Activated CD8-positive, alpha-beta memory T cell treated with anti-CD3 and anti-CD28 coated beads, Interleukin-2, amount 50 U/mL, for 48 hours (primary cell): ENCODE data around the gene ZNRF4.

Source experiments
- DNase-seq: peaks from one replicate; pipeline ENCODE4 v3.0.0-alpha.2; 2020

Gene ZNRF4

GRCh38 chr19:5443723-5444122 is 11.5 kb upstream of the ZNRF4 start:
- no peak for DNase-seq

DNA sequence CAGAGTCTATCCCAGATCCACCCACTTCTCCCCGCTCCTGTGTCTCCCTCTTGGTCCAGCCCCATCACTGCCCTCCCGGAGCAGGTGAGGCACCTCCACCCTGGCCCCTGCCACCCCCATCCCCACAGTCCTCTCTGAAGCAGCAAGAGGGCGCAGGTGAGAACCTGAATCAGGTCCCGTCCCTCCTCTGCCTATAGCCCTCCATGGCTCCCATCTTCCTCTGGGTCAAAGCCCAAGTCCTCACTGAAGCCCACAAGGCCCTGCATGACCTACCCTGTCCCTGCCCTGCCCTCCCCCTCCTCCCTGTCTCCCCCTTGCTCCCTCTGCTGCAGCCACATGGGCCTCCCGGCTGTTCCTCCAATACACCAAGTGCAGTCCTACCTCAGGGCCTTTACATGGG is 10.8 kb upstream of the ZNRF4 start:
- no peak for DNase-seq

DNA sequence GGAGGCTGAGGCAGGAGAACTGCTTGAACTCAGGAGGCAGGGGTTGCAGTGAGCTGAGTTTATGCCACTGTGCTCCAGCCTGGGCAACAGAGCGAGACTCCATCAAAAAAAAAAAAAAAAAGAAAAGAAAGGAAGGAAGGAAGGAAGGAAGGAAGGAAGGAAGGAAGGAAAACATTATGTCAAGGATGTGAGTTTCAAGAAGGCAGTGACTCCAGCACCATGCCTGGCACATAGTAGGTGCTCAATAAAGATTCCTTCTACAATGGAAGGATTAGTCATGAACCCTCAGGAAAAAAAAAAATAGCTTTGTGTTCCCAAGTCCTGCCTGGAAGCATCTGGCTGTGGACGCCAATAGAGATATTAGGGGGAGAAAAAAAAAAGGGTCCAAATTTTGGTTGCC is 10.1 kb upstream of the ZNRF4 start:
- no peak for DNase-seq

GRCh38 chr19:5445561-5446055 is 9.6 kb upstream of the ZNRF4 start:
- no peak for DNase-seq

GRCh38 chr19:5447700-5448311 is 7.4 kb upstream of the ZNRF4 start:
- DNase-seq = no peak

DNA sequence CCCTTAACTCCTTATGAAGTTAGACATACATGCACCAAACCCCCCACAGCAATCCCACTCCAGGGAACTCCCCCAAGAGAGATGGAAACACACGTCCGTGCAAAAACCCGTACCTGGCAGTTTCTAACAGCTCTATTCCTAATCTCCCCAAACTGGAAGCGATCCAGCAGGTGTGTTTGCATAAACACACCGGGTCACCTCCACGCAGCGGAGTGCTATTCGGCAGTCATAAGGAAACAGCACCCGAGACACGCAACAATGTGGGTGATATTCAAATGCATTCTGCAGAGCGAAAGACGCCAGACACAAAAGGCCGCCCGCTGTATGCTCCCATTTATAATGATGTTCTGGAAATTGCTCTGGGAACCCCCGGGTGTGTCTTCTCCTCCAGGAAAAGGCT is 6.8 kb upstream of the ZNRF4 start:
- no peak for DNase-seq

DNA sequence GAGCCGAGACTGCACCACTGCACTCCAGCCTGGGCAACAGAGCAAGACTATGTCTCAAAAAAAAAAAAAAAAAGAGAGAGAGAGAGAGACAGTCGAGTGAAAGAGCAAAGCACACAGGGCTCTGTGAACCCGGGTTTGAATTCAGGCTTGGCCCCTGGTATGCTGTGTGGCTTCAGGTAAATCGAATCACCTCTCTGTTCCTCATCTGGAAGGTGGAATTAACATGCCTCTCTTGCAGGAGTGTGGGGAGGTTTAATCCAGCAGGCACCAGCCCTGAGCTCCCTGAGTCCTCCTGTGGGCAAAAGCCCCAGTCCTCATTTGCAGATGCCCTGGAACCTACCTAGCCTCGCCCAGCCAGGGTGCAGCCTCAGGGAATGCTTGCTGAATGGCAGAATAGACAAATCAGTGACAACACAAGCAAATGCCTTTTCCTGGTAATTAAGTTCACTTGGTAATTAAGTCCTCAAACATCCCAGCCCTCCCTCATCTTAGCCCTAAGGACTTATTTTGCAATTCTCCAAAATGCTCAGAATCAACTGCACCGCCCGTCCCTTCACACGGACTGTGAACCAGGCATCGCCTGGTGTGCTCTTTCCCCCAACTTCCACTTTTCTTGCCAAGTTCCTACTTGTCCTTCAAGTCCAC is 4.6 kb upstream of the ZNRF4 start:
- DNase-seq = no peak

GRCh38 chr19:5451494-5451893 is 3.7 kb upstream of the ZNRF4 start:
- no peak for DNase-seq

- DNase-seq = no peak
Observed at GRCh38 chr19:5452594-5453565, 2.3 kb upstream of the ZNRF4 start.

DNA sequence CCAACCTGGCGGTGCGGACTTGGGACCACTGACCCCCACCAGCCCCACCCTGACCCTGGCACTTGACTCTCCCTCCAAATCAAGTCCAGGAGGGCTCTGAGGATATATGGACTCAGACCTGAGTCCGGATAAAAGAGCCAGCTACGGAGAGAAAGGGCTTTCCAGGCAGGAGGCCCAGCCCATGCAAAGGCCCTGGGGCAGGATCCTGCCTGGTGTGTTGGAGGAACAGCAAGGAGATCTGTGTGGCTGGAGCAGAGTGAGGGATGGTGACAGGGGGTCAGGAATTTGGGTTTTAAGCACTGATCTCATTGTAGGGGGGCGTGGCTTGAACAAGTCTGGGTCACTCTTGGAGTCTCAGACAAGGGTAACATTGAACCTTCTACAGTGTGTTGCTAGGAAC is 474 bp upstream of the ZNRF4 start:
- no peak for DNase-seq

DNA sequence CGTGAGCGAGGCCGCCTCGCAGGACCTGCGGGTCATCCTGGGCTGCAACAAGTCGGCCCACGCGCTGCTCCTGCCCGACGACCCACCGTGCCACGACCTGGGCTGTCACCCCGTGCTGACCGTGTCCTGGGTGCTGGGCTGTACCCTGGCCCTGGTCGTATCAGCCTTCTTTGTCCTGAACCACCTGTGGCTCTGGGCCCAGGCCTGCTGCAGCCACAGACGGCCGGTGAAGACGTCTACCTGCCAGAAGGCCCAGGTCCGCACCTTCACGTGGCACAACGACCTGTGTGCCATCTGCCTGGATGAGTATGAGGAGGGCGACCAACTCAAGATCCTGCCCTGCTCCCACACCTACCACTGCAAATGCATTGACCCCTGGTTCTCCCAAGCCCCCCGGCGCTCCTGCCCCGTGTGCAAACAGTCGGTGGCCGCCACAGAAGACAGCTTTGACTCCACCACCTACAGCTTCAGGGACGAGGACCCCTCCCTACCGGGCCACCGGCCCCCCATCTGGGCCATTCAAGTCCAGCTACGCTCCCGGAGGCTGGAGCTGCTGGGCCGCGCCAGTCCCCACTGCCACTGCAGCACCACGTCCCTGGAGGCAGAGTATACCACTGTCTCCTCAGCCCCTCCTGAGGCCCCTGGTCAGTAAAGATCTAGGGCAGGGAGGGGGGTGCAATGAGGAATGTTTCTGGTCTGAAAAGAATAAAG is 1.1 kb downstream of the ZNRF4 start:
- DNase-seq = no peak

DNA sequence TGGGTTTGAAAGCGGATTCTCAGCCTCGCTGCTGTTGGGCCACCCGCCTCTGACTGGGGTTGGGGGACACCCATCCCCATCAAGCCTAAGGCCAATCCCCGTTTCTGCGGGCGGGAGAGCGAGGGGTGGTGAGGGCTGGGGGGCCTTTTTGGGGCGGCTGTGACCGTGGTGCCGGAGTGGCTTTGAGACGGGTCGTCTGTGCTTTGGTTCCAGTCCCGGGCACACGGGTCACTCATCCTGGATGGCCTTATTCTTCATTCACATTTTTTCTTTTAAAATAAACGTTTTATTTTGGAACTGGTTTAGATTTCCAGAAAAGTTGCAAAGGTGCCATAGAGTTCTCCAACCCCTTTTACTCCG is 1.6 kb downstream of the ZNRF4 start:
- DNase-seq = no peak

DNA sequence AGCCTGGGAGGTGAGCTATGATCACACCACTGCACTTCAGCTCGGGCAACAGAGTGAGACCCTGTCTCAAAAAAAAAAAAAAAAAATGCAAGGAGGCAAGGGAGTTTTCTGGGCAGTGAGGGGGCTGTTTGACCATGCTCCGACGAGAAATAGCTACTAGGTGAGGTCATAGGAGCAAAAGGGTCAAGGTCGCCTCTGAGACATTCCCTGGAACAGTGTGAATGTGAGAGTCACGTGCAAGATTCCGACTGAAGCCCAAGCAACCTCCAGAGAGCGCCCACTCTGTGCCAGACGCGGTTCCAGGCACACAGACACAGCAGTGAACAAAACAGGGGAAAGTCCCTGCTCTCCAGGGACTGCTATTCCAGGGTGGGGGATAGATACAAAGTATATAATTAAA is 2.5 kb downstream of the ZNRF4 start:
- no peak for DNase-seq

GRCh38 chr19:5458420-5458819 is 3.2 kb downstream of the ZNRF4 start:
- DNase-seq = no peak

GRCh38 chr19:5459360-5459759 is 4.1 kb downstream of the ZNRF4 start:
- DNase-seq = no peak

- no peak for DNase-seq
Observed at GRCh38 chr19:5460748-5461147, 5.5 kb downstream of the ZNRF4 start.

- DNase-seq = no peak
Observed at GRCh38 chr19:5463959-5464358, 8.7 kb downstream of the ZNRF4 start.

DNA sequence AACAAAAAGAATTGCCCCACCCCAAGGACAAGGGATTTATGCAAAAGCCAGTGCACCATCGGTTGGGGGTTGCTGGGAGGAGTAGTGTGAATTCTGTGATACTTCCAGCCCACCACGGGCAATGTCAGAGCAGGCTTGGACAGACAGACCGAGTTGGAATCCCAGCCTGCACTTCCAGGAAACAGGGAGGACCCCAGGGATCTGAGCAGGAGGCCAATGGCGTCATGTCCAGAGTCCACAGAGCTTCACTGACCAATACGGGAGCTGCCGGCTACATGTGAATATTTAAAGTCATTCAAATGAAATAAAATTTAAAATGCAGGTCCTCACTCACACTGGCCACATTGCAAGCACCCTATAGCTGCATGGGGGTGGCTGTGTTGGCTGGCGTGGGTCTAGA is 10.9 kb downstream of the ZNRF4 start:
- no peak for DNase-seq

DNA sequence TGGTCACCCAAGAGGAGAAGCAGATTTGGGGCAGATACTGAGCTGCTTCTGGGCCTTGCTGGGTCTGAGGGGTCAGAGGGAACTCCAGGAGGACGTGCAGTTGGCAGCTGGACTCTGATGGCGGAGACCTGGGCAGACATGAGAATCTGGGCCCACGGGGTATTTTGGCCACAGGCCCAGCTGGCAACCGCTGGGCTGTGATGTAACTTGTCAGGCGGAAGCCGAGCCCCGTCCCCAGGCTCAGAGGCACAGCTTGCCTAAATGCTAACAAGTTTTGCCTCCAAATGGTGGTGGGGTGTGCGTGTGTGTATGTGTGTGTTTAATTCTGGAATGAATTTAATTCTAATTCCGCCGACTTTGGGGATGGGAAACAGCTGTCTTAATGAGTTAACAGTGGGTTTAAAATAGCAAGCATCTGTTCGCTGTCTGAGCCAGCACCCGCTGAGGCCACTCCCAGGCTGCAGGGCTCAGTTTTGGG is 11.6 kb downstream of the ZNRF4 start:
- no peak for DNase-seq

- no peak for DNase-seq
Observed at GRCh38 chr19:5470264-5470671, 15.1 kb downstream of the ZNRF4 start.

- no peak for DNase-seq
Observed at GRCh38 chr19:5472286-5472685, 17.1 kb downstream of the ZNRF4 start.

DNA sequence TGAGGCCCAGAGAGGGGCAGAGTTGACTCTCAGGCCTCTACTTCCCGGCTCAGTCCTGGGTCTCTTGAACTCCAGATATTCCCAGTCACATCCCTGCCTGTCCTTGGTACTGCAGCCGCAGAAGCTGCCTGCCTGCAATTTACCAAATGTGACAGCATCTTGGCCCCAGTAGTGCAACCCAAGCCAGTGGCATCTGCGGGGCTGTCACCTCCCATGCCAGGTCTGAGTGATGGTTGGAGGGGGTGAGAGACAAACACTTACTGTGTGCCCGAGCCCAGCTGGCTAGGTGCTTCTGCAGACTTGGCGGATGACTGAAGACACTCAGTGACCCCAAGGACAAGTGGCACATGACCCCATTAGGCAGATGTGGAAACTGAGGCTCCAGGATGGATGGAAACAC is 18.4 kb downstream of the ZNRF4 start:
- no peak for DNase-seq
